HG03103 (cell line): ENCODE data around the gene TTLL9.
A peak's percentile ranks its signal among the peaks of the same experiment; 100 is the strongest.
"Not testable (repeated sequence)": the region's sequence is repeated elsewhere in the genome, so short reads cannot be mapped to it uniquely, and the experiment has no call there.

Source experiments
- ATAC-seq: cut with Tn5 transposase; IDR thresholded peaks from one replicate; pipeline ENCODE4 v1.9.1; 2021; ENCODE audit warnings: low read depth; ENCODE audit not compliant: unreplicated experiment

Gene TTLL9

DNA sequence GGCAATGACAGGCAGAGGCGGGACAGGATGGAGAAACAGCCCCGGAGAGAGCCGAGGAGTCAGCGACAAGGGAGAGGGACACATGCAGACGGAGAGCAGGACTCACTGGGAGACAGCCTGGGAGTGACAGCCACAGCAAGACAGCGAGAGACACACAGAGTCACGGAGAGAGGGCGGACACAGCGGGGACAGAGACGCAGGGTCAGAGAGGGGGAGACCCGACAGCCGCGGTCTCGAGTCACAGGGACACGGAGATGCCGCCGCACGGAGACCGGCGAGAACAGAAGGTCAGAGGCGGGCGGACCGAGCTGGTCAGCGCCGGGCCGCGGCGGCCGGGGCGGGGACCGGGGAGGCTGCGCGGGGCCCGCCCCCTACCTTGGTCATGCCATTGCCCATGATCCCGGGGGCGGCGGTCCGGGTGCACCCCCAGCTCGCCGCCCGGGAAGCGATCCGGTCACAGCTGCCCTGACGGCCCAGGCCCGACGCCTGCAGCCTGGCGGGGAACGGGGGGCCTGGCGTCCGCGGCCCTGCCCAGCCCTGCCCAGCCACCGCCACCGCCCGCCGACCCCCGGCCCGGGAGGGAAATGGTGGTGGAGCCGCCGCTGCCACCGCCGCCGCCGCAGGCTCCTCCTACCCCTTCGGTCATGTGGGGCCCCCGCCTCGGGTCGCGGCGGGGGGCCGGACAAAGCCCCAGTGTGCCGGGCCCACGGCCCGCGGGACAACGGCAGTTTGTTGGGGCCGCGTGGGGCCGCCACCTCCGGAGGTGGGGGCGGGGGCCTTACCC, at the start of gene TTLL9, which contains the start of gene DUSP15:
TSS of gene TTLL9 (plus strand) at position 693 of the 784 bp plus-strand sequence. CDS start 493 bp downstream, outside the sequence.
TSS of gene DUSP15 (minus strand) at position 586 of the 784 bp plus-strand sequence. CDS start at position 396, 190 bp downstream.
- no peak for ATAC-seq

DNA sequence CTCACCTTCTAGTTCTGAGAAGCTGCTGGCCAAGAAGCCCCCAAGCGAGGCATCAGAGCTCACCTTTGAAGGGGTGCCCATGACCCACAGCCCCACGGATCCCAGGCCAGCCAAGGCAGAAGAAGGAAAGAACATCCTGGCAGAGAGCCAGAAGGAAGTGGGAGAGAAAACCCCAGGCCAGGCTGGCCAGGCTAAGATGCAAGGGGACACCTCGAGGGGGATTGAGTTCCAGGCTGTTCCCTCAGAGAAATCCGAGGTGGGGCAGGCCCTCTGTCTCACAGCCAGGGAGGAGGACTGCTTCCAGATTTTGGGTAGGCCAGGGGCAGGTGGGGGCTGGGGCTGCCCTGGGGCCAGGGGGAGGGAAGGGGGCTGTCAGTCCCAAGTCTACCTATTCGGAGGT, 49.0 kb upstream of the TTLL9 start:
- no peak for ATAC-seq

DNA sequence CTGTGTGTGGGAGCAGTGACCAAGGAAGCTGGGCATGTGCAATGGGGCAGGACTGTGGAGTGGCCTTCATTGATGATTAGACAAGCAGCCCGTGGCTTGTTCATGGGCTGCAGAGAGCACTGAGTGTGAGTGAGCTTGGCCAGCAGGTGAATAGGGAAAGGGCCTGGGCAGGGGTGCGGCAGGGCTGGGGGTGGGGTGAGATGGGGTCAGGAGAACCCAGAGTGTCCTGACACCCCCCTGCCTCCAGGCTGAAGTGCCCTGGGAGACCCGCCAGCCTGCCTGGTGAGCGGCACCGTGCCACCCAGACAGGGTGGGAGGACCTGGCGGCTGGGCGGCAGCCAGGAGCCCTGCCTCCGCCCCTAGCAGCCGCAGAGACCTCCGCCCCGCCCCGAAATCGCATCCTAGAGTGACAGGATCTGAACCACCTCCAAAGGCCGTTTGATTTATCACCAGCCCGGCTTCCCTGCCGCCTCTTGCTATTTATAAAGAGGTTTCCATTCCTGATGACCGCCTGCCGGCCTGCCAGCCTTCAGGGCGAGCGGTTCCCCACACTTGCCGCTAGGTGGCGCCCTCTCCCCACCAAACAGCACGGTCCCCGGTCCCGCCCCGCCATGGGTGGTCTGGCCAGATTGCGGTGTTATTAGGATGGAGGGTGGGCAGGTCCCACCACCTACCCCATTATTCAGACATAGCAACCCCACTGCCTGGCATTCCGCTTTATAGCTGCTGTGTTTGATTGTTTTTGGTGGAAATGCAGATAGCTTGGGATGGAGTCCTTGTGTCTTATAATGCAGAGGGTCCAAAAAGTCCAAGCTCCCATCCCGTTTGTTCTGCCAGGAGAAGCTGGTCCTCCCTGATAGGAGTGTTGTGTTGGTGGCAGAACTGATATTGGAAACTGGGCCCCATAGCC, 47.8 kb upstream of the TTLL9 start:
- no peak for ATAC-seq

- no peak for ATAC-seq
These were observed 46.9 kb upstream of the TTLL9 start for GRCh38 chr20:31823360-31824124.

DNA sequence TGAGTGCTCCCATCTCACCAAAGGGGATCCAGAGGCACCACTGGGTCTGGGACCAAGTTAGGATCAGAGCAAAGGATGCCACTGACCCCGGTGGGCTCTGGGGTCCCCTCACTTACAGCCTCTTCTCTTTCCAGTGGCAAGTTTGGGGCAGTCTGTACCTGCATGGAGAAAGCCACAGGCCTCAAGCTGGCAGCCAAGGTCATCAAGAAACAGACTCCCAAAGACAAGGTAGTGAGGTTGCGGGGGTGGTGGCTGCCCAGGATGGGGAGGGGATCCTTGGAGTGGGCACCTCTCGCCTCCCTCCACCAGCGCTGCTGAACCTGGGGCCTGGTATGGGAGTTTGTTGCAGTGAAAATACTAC, 46.3 kb upstream of the TTLL9 start:
- ATAC-seq, result no peak

GRCh38 chr20:31824554-31825313, 45.7 kb upstream of the TTLL9 start:
- ATAC-seq, result no peak

GRCh38 chr20:31826074-31826473, 44.4 kb upstream of the TTLL9 start:
- no peak for ATAC-seq

DNA sequence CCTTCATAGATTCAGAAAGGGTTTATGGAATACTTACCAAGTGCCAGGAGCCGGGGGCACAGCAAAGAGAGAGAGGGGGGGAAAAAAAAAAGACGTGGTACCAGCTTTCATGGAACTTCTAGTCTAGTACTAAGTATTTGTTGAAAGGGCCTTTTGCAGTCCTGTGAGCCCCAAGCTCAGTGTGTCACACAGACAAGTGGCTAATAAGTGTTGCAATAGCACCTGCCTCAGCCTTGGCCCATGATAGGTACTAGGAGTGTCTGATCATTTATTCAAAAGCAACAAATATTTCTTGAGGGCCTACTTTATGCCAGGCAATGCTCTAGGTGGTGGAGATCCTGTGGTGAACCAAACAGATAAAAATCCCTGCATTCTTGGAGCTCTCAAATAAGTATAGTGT, 43.4 kb upstream of the TTLL9 start:
- ATAC-seq, result no peak

- not testable (repeated sequence) for ATAC-seq
These were observed 42.4 kb upstream of the TTLL9 start for GRCh38 chr20:31828016-31828415.

DNA sequence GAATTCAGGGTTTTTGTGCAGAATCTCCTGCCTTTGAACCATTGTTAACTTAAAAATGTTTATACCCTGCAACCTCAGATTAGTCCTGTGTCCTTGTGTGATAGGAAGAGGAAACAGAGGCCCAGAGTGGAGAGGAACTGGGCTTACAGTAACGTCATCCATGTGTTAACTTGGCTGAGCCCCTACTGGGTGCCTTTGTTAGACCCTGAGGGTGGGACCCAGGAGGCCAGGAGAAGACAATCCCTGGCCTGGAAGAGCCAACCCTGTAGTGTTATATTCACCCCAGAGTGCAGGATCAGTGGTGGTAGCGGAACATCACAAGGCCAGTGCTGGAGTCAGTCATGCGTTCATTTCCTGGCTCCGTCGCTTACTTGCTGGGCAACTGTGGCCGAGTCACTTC, 40.7 kb upstream of the TTLL9 start:
- ATAC-seq, result no peak

DNA sequence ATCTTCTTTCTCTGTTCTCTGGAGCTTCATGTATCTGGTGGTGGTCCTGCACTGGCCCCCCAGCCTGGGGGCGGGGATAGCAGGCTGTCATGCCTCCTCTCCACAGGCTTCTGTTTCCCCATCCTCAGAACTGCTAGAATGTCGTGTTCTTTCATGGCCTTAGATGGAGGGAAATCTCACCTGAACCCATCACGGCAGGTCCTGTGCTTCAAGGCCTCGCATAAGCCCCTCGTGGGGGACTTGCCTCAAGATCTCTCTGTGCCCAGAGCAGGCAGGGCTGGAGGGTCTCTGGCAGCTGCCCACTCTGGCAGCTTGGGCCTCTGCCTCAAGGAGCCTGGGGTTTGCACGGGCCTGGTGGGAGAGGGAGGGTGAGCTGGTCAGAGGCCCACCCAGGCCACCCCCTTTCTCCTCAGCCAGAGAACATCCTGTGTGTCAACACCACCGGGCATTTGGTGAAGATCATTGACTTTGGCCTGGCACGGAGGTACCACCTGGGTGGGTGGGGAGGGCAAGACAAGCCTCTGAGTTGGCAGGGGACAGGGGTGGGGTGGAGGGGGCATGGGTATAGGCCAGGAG, 39.9 kb upstream of the TTLL9 start:
- ATAC-seq, result no peak

GRCh38 chr20:31831211-31831610, 39.2 kb upstream of the TTLL9 start:
- ATAC-seq, result no peak

GRCh38 chr20:31831771-31832306, 38.6 kb upstream of the TTLL9 start:
- ATAC-seq, result no peak

DNA sequence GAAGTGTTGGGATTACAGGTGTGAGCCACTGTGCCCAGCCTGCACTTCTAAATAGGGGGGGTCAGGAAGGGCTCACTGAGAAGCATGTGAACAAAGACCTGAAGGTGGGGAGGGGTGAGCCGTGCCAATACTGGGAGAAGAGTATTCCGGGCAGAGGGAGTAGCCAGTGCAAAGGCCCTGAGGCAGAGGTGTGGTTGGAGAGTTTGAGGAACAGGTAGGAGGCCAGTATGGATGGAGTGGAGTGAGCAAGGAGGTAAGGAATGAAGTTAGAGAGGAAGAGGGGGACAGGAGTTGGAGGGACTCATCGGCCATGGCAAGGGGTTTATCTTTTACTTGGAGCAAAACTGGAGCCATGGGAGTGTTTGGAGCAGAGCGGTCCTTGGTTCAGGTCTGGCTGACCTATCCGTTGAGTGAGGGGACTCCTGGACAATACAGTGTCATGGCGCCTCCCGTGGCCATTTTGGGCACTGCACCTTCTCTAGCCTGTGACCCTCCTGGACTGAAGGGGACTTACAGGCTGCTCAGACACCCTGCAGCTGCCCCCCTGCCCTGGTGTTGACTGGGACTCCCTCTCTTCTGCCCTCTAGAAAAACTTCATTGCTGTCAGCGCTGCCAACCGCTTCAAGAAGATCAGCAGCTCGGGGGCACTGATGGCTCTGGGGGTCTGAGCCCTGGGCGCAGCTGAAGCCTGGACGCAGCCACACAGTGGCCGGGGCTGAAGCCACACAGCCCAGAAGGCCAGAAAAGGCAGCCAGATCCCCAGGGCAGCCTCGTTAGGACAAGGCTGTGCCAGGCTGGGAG, 37.1 kb upstream of the TTLL9 start:
- ATAC-seq, result no peak

DNA sequence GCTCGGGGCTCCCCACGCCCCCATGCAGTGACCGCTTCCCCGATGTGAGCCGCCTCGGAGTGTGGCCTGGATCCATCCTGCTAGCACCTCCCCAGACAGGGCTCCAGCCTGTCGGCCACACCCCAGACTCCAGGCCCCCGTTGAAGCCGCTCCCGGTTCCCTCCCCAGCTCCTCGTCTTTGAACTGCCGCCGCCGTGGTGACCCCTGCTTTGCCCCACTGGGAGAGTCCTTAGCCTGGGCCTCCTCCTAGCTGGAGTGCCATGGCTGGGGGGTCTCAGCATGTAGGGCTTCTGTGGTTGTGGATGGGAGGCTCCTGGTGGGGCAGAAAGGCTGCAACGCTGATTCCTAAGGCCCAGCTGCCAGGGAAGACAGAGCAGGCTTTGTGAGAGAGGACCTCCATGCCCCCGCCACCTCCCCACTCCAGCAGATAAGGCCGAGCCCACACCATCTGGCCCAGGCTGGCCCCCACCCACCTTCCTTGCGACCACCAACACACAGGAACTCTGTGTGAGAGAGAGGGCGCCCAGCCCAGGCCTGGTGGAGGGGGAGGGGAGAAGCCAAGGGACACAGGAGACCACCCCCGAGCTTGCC, 36.4 kb upstream of the TTLL9 start:
- no peak for ATAC-seq

DNA sequence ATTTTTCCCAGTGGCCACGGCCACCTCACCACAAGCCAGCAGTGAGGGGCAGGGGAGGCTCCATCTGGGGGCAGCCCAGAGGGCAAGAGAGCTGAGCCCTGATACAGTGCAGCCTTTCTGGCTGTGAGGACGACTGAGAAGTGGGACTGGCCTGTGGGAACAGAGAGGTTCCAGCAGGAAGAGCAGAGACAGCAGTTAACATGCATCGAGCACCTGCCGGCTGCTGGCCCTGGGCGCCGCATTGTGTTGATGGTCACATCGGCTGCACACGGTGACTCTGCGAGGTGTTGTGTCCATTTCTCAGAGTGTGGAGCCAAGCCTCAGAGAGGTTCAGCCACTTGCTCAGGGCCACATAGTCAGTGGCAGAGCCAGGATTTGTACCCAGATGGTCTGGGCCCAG, 34.9 kb upstream of the TTLL9 start:
- ATAC-seq, result no peak

GRCh38 chr20:31835977-31836852, 34.2 kb upstream of the TTLL9 start:
- peak; percentile 51 for ATAC-seq
